ENCODE data around the gene NINJ2.

NINJ2 gene

GRCh38 chr12:569091-569676 is 94.1 kb downstream of the NINJ2 start:
- no peak for DNase-seq (ENCODE audit: low spot score)

- DNase-seq (ENCODE audit: low spot score), result no peak
Measured at GRCh38 chr12:568486-568885, 94.8 kb downstream of the NINJ2 start.

DNA sequence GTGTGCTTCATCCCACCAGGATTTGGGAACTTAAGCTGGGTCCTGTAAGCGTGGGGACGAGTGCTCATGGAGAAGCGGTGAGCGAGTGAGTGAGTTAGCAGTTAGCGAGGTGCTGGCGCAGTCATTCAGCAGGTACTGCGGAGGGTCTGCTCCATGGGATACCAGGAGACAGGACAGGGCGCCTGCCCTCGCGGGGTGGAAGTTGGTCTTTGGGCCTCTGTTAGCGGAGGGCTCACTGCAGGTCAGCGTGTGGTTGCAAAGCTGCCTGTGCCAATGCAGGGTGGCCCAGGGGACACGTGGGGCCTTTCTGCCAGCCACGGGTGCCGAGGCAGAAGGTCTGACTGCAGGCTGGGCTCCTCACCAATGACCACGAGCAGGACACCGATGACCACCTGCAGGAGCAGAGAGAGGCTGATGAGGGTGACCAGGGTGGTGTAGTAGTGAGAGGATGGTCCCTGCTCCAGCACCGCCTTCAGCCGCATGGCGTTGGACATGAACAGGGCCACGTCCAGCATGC is 97.6 kb downstream of the NINJ2 start:
- no peak for DNase-seq (ENCODE audit: low spot score)

DNA sequence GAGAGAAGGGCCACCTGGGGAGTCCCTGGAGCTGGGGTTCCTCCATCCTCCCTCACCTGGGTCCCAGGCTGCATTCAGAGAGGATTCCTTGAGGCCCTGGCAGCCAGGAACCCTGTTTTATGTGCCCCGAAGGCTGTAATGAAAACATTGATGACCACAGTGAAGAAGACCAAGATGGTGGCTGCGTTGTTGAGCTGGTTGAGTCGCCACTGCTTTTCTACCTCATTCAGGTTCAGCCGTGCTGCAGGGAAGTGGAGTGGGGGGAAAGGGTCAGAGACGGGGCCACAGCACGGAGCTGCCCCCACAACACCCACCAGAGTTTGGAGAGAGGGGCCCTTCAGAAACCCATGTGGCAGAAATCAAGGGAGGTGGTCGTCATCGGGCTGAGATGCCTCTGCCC is 98.1 kb downstream of the NINJ2 start:
- DNase-seq (ENCODE audit: low spot score), result no peak

- no peak for DNase-seq (ENCODE audit: low spot score)
Measured at GRCh38 chr12:563787-564298, 99.4 kb downstream of the NINJ2 start.

DNA sequence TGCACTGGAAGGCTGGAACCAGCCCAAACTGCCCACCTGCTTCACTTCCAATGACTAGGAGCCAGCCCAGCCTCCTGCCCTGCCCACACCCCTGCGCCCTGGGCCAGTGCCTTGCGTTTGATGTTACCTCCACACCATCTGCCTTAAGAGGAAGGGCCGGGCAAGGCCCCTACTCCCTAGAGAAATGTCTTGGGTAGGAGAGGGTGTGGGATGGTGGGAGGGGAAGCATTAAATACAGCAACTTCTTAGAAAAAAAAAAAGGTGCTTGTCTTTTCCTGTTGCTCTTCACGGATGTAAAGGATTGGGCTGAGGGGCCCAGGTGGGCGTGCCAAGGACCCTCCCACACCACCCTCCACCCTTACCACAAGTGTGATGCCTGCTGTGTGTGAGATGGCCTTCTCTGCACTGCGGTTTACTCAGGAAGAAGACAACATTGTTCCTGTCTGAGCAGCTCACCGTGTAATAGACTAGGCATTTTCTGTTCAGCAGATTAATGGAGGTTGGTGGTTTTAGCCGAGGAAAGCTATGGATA is 99.9 kb downstream of the NINJ2 start:
- peak; percentile 51 for DNase-seq (ENCODE audit: low spot score)

- no peak for DNase-seq (ENCODE audit: low spot score)
Measured at GRCh38 chr12:562634-563033, 100.6 kb downstream of the NINJ2 start.

GRCh38 chr12:561908-562593 is 101.2 kb downstream of the NINJ2 start:
- DNase-seq (ENCODE audit: low spot score), result no peak

GRCh38 chr12:561391-561705 is 101.9 kb downstream of the NINJ2 start:
- DNase-seq (ENCODE audit: low spot score), result no peak

GRCh38 chr12:560691-561390 is 102.4 kb downstream of the NINJ2 start:
- DNase-seq (ENCODE audit: low spot score), result no peak

DNA sequence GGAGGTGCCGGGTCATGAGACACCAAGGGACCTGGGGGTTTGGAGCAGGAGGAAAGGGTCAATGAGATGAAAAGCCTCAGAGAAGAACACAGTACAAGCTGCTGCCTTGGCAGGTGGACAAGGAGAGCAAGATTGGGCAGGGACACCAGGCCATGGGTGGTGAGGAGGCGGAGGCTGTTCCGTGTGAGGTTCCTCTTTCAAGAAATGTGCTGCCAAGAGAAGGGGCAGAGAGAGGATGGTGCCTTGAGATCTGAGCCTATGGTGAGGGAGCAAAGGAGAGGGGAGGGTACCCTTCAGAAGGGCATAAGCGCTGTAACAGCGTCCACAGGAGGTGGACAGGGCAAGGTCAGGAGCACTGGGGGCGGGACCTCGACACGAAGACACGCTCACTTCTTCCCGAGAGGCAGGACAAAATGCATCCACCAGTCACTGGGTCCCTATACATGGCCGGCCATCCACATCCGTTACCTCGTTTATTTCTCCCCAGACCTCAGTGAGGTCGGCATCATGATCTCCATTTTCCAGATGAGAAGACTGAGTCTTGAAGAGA is 103.3 kb downstream of the NINJ2 start:
- no peak for DNase-seq (ENCODE audit: low spot score)

GRCh38 chr12:559208-559905 is 103.9 kb downstream of the NINJ2 start:
- DNase-seq (ENCODE audit: low spot score), result no peak

DNA sequence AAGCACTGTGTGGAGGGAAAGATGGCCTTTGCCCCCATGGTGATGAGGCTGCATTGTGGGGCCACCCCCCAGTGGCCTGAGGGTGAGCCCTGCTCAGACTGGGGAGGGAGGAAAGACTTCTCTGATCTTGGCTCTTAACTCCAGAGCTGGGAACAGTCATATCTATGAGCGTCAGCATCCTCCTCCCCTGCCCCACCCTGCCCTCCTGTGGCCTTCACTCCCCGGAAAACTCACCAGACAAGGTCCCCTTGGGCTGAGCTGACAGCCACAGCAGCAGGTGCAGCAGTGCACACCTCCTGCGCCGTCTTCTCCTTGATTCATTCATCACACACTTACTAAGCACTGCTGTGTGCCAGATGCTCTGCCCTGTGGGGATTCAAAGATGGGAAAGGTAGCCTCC is 104.7 kb downstream of the NINJ2 start:
- DNase-seq (ENCODE audit: low spot score), result no peak

- DNase-seq (ENCODE audit: low spot score), result no peak
Measured at GRCh38 chr12:556498-556897, 106.7 kb downstream of the NINJ2 start.

DNA sequence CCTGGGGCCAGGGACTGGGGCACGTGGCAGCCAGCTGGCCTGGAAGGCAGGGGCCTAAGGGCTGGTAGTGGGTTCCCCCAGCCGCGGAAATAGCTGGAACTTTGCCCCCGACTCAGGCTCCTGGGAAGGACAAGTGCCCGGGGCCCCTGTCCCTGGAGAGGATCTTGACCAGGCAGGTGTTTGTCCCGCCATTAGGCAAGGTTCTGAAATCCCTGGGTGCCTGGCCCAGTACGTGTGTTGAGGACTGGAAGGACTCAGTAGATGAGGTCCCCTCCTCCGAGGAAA is 109.3 kb downstream of the NINJ2 start:
- DNase-seq (ENCODE audit: low spot score), result no peak

DNA sequence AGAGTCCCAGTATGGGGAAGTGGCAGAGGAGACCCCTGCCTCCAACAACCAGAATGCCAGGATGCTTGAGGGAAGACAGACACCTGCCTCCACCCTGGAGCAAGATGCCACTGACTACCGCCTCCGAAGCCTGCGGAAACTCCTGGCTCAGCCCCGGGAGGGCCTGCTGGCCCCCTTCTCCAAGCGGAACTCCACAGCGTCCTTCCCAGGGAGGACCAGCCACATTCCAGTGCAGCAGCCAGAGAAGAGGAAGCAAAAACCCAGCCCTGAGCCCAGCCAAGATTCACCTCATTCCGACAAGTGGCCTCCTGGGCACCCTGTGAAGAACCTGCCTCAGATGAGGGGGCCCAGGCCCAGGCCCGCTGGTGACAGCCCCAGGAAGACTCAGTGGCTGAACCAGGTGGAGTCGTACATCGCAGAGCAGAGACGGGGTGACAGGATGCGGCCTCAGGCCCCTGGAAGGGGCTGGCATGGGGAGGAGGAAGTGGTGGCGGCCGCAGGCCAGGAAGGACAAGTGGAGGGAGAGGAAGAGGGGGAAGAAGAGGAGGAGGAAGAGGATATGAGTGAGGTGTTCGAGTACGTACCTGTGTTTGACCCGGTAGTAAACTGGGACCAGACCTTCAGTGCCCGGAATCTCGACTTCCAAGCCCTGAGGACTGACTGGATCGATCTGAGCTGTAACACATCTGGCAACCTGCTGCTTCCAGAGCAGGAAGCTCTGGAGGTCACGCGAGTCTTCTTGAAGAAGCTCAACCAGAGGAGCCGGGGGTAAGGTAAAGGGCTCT is 109.8 kb downstream of the NINJ2 start:
- no peak for DNase-seq (ENCODE audit: low spot score)

GRCh38 chr12:552466-552865 is 110.8 kb downstream of the NINJ2 start:
- DNase-seq (ENCODE audit: low spot score), result no peak

DNA sequence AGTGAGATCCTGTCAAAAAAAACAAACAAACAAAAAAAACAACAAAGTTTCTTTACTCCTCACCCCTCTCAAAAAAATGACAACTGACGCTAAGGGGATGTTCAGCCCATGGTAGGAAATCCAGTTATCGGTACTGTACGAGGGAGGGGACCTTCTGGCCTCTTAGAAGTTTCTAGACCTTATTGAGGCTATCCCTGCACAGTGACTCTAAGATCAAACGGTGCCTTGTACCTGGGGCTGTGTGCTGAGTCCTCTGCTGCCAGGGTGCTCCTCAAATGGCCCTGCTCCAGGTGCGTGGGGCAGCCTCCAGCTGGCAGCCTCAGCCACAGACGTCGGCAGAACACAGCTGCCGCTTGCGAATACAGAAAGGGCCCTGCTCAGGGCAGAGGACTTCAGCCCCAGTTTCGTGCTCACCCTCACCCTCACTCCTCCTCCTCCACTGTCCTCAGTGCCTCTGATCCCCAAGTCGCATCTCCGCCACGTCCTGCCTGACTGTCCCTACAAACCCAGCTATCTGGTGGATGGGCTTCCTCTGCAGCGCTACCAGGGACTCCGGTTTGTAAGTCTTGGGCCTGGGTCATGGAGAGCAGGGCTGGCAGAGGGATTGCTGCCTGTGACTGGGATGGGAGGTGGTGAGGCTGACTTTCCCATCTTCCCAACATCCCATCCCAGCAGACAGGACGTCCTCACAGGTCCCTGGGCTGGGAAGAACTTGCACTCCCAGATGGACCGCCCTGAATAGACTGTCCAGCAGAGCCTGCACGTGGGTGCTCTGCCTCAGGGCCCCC is 112.6 kb downstream of the NINJ2 start:
- no peak for DNase-seq (ENCODE audit: low spot score)

DNA sequence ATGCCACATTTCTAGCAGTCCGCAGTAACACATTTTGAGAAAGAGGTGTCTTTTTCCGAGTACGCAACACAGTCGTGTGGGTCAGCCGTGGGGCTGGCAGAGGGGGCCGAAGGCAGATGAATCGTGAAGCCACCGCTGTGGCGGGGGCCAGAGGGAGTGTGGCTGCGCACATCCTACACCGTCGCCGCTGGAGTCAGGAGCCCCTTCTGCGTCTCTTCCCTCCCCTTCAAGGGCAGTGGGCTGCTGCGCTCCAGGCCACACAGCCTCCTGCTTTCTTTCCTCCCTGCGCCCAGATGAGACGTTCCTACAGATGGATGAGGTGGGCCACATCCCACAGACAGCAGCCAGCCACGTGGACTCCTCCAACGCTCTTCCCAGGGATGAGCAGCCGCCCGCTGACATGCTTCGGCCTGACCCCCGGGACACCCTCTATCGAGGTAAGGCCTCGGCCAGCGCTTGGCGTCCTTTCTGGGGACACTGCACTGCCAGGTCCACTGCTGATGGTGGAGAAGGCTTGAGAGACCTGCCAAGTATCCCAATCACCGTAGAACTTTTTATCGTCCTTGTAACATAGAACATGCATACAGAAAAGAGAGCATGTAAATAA is 113.7 kb downstream of the NINJ2 start:
- no peak for DNase-seq (ENCODE audit: low spot score)

GRCh38 chr12:547883-548470 is 115.3 kb downstream of the NINJ2 start:
- DNase-seq (ENCODE audit: low spot score), result no peak
